Stimulated activated CD4-positive, alpha-beta T cell treated with anti-CD3 and anti-CD28 coated beads, Interleukin-4, amount 100 ng/mL, for 48 hours (primary cell): ENCODE data around the gene GMCL2.

ENCODE experiments used
- DNase-seq, 2 donors: peaks; one replicate each; pipeline ENCODE4 v3.0.0-alpha.2; 2020; ENCODE audit warnings: low read depth in 2 of 2

The GMCL2 gene

GRCh38 chr5:178222292-178222691, 35.1 kb upstream of the GMCL2 start:
- no peak for DNase-seq

- DNase-seq: no peak
Observed at GRCh38 chr5:178221853-178222252, 34.7 kb upstream of the GMCL2 start.

- DNase-seq: no peak
Observed at GRCh38 chr5:178221282-178221681, 34.1 kb upstream of the GMCL2 start.

- no peak for DNase-seq
Observed at GRCh38 chr5:178218827-178219226, 31.7 kb upstream of the GMCL2 start.

GRCh38 chr5:178218237-178218776, 31.1 kb upstream of the GMCL2 start:
- DNase-seq: no peak

- DNase-seq: no peak
Observed at GRCh38 chr5:178216779-178217178, 29.6 kb upstream of the GMCL2 start.

- no peak for DNase-seq
Observed at GRCh38 chr5:178216088-178216534, 28.9 kb upstream of the GMCL2 start.

GRCh38 chr5:178215280-178216002, 28.3 kb upstream of the GMCL2 start:
- no peak for DNase-seq

- DNase-seq: no peak
Observed at GRCh38 chr5:178214160-178214803, 27.1 kb upstream of the GMCL2 start.

GRCh38 chr5:178213748-178214151, 26.6 kb upstream of the GMCL2 start:
- DNase-seq: no peak

- DNase-seq: no peak
Observed at GRCh38 chr5:178213003-178213461, 25.9 kb upstream of the GMCL2 start.

GRCh38 chr5:178212241-178213002, 25.3 kb upstream of the GMCL2 start:
- DNase-seq: no peak

GRCh38 chr5:178211095-178212048, 24.2 kb upstream of the GMCL2 start:
- no peak for DNase-seq

GRCh38 chr5:178210686-178211085, 23.5 kb upstream of the GMCL2 start:
- no peak for DNase-seq

GRCh38 chr5:178210073-178210535, 22.9 kb upstream of the GMCL2 start:
- DNase-seq: no peak

- no peak for DNase-seq
Observed at GRCh38 chr5:178209334-178210072, 22.3 kb upstream of the GMCL2 start.

GRCh38 chr5:178208540-178209227, 21.5 kb upstream of the GMCL2 start:
- DNase-seq: no peak

GRCh38 chr5:178207917-178208280, 20.7 kb upstream of the GMCL2 start:
- no peak for DNase-seq

- no peak for DNase-seq
Observed at GRCh38 chr5:178207183-178207916, 20.2 kb upstream of the GMCL2 start.
